Stimulated activated CD4-positive, alpha-beta T cell treated with anti-CD3 and anti-CD28 coated beads, Interleukin-1b, Interleukin-23, amount 100 ng/mL, for 4 hours (primary cell): ENCODE results near the gene LSP1.

Experiments used
- DNase-seq, 2 donors: peaks; one replicate each; pipeline ENCODE4 v3.0.0-alpha.2; 2020; ENCODE audit warnings: low read depth in 2 of 2

The LSP1 gene

GRCh38 chr11:1848640-1849430, 4.0 kb upstream of the LSP1 start:
- no peak for DNase-seq

- no peak for DNase-seq
Observed at GRCh38 chr11:1851468-1852180, 1.3 kb upstream of the LSP1 start.

GRCh38 chr11:1852271-1852876, 510 bp upstream of the LSP1 start:
- no peak for DNase-seq

- no peak for DNase-seq
Observed at GRCh38 chr11:1853376-1854131, 670 bp downstream of the LSP1 start.

- no peak for DNase-seq
Observed at GRCh38 chr11:1854132-1854948, 1.5 kb downstream of the LSP1 start.

GRCh38 chr11:1854949-1855885, 2.3 kb downstream of the LSP1 start:
- DNase-seq, result no peak

- no peak for DNase-seq
Observed at GRCh38 chr11:1855886-1856265, 3.0 kb downstream of the LSP1 start.

- no peak for DNase-seq
Observed at GRCh38 chr11:1856306-1857005, 3.6 kb downstream of the LSP1 start.

- no peak for DNase-seq
Observed at GRCh38 chr11:1857064-1857463, 4.2 kb downstream of the LSP1 start.

- DNase-seq, result no peak
Observed at GRCh38 chr11:1858154-1858553, 5.3 kb downstream of the LSP1 start.

- DNase-seq, result no peak
Observed at GRCh38 chr11:1858576-1858975, 5.7 kb downstream of the LSP1 start.

- DNase-seq, result no peak
Observed at GRCh38 chr11:1859004-1859403, 6.1 kb downstream of the LSP1 start.

- no peak for DNase-seq
Observed at GRCh38 chr11:1860108-1860507, 7.2 kb downstream of the LSP1 start.

GRCh38 chr11:1861435-1862411, 8.8 kb downstream of the LSP1 start:
- DNase-seq, result no peak

GRCh38 chr11:1862588-1863351, 9.9 kb downstream of the LSP1 start:
- no peak for DNase-seq

GRCh38 chr11:1863352-1864216, 10.7 kb downstream of the LSP1 start:
- DNase-seq, result no peak

GRCh38 chr11:1864231-1864630, 11.3 kb downstream of the LSP1 start:
- no peak for DNase-seq
